ENCODE data around the gene NELL1. TPM values are rescaled to one million over a fixed set of nuclear protein-coding genes. Genes with fewer than 3 reads are reported as not detected.

The NELL1 gene
- total RNA-seq, 1 donor from 2014 or later, result not detected

DNA sequence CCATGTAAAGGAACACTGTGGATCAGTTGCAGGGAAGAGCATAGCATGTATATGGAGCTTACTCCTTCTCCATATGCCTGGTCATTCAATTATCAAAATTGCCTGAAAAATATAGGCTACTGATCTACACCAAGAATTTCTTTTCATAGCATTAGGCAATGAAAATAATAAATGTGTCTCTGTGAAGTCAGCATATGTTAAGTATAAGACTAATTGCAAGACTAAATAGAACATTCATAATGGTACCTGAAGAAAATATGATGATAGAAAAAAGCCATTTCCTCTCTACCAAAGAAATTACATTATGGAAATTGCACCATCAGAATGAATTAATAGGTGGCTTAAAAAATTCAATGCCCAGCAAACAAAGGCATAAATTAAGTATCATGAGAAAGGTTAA is 584.7 kb downstream of the NELL1 start:
- H3K27me3 Mint-ChIP-seq (ENCODE audit: insufficient read depth, low read depth), result no peaks in the 10 kb centered on the region
- no peak overlapping the region for H3K4me3 Mint-ChIP-seq
- Histone ChIP-seq H2AFZ (replicated peaks) (no peak overlapping the region), H3K9me3 (ENCODE audit: low read depth) (no peaks in the 10 kb centered on the region), H3K27ac (no peak overlapping the region), H3K4me3 (no peak overlapping the region), H3K9ac (no peak overlapping the region), H3F3A (ENCODE audit: low read depth) (no peaks in the 10 kb centered on the region), H3K36me3 (no peaks in the 10 kb centered on the region), H4K20me1 (ENCODE audit: low read depth) (no peaks in the 10 kb centered on the region), H3K79me2 (ENCODE audit: low read depth) (no peaks in the 10 kb centered on the region), H3K4me2 (no peak overlapping the region), H3K27me3 (no peaks in the 10 kb centered on the region), H3K4me1 (no peaks in the 10 kb centered on the region)
- TF ChIP-seq, protein P1, sequence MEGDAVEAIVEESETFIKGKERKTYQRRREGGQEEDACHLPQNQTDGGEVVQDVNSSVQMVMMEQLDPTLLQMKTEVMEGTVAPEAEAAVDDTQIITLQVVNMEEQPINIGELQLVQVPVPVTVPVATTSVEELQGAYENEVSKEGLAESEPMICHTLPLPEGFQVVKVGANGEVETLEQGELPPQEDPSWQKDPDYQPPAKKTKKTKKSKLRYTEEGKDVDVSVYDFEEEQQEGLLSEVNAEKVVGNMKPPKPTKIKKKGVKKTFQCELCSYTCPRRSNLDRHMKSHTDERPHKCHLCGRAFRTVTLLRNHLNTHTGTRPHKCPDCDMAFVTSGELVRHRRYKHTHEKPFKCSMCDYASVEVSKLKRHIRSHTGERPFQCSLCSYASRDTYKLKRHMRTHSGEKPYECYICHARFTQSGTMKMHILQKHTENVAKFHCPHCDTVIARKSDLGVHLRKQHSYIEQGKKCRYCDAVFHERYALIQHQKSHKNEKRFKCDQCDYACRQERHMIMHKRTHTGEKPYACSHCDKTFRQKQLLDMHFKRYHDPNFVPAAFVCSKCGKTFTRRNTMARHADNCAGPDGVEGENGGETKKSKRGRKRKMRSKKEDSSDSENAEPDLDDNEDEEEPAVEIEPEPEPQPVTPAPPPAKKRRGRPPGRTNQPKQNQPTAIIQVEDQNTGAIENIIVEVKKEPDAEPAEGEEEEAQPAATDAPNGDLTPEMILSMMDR (IDR thresholded peaks at IDR 0.05), result no peak
- TF ChIP-seq EZH2phosphoT487 (IDR thresholded peaks at IDR 0.05) (no peak), EZH2 (IDR thresholded peaks at IDR 0.05) (no peak)
- no peaks in the 10 kb centered on the region for H3K36me3 Mint-ChIP-seq
- no peak for DNase-seq (ENCODE audit: low spot score)
- no peaks in the 10 kb centered on the region for H3K4me1 Mint-ChIP-seq
- H3K27ac Mint-ChIP-seq, result no peak overlapping the region
- H3K9me3 Mint-ChIP-seq, result no peaks in the 10 kb centered on the region

DNA sequence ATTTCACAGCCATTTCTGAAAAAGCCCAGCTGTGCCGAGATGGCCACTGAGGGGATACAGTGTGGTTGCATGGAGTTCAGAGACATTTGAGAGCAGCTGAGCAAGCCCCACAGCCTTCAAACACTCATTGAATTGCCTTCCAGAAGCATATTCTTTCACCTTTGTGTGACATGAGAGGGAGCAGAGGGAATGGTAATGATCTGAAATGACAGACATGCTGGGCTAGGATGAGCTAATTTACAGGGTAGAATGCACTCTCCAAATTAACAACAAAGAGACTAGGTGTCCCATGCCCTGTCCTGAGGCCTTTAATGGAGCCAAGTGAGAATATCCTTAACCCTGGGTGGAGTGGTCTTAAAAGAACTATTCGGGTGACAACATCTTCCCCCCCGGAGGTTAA is 585.4 kb downstream of the NELL1 start:
- no peaks in the 10 kb centered on the region for H3K27me3 ChIP-seq
- H3K9ac ChIP-seq, result no peak overlapping the region
- H3K4me3 ChIP-seq, result no peak overlapping the region
- H3K79me2 ChIP-seq (ENCODE audit: low read depth), result no peaks in the 10 kb centered on the region
- H3K36me3 ChIP-seq, result no peaks in the 10 kb centered on the region
- H3F3A ChIP-seq (ENCODE audit: low read depth), result no peaks in the 10 kb centered on the region
- H3K27ac Mint-ChIP-seq, result no peak overlapping the region
- no peaks in the 10 kb centered on the region for H3K4me1 Mint-ChIP-seq
- no peak overlapping the region for H2AFZ ChIP-seq (replicated peaks)
- no peak for DNase-seq (ENCODE audit: low spot score)
- no peaks in the 10 kb centered on the region for H4K20me1 ChIP-seq (ENCODE audit: low read depth)
- H3K36me3 Mint-ChIP-seq, result no peaks in the 10 kb centered on the region
- no peaks in the 10 kb centered on the region for H3K9me3 Mint-ChIP-seq
- no peak overlapping the region for H3K4me2 ChIP-seq
- H3K9me3 ChIP-seq (ENCODE audit: low read depth), result no peaks in the 10 kb centered on the region
- no peaks in the 10 kb centered on the region for H3K27me3 Mint-ChIP-seq (ENCODE audit: insufficient read depth, low read depth)
- H3K27ac ChIP-seq, result no peak overlapping the region
- TF ChIP-seq, protein P1 (IDR thresholded peaks at IDR 0.05), result no peak
- TF ChIP-seq EZH2 (IDR thresholded peaks at IDR 0.05) (no peak), EZH2phosphoT487 (IDR thresholded peaks at IDR 0.05) (no peak)
- H3K4me1 ChIP-seq, result no peaks in the 10 kb centered on the region
- no peak overlapping the region for H3K4me3 Mint-ChIP-seq

DNA sequence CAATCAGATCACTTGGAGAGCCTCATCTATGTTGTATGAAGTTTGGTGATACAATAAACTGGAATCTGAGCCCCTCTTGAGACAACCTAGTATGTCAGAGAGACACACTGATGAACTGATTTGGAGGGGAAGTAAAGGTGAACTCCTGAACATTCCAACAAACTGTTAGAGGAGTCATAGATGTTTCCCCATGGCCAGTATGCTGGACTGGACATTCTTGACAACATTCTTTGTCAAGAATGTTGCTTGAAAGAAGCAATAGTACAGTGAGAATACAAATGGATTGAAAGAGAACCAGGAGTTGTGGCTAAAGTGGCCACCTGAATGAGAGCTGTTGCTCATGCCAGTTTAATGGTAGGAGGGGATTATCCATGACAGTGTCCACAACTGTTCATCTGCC is 588.1 kb downstream of the NELL1 start:
- TF ChIP-seq EZH2 (IDR thresholded peaks at IDR 0.05) (no peak), EZH2phosphoT487 (IDR thresholded peaks at IDR 0.05) (no peak)
- TF ChIP-seq, protein P1 (IDR thresholded peaks at IDR 0.05), result no peak
- H2AFZ ChIP-seq (replicated peaks), result no peak overlapping the region
- Mint-ChIP-seq H3K27ac (no peak overlapping the region), H3K4me3 (no peak overlapping the region), H3K36me3 (no peaks in the 10 kb centered on the region), H3K27me3 (ENCODE audit: insufficient read depth, low read depth) (no peaks in the 10 kb centered on the region), H3K9me3 (no peaks in the 10 kb centered on the region), H3K4me1 (no peaks in the 10 kb centered on the region)
- DNase-seq (ENCODE audit: low spot score), result no peak
- no peak overlapping the region for H3K4me3 ChIP-seq
- H3F3A ChIP-seq (ENCODE audit: low read depth), result no peaks in the 10 kb centered on the region
- H3K79me2 ChIP-seq (ENCODE audit: low read depth), result no peaks in the 10 kb centered on the region
- H3K4me2 ChIP-seq, result no peak overlapping the region
- H3K36me3 ChIP-seq, result no peaks in the 10 kb centered on the region
- no peaks in the 10 kb centered on the region for H3K27me3 ChIP-seq
- H3K27ac ChIP-seq, result no peak overlapping the region
- H3K9ac ChIP-seq, result no peak overlapping the region
- no peaks in the 10 kb centered on the region for H3K4me1 ChIP-seq
- H3K9me3 ChIP-seq (ENCODE audit: low read depth), result no peaks in the 10 kb centered on the region
- no peaks in the 10 kb centered on the region for H4K20me1 ChIP-seq (ENCODE audit: low read depth)

Measured in neural progenitor cell (in vitro differentiated cells).